HFFc6 (cell line): Measurements from ENCODE around the gene SHFL. TPM values are rescaled to one million over a fixed set of nuclear protein-coding genes. Genes with fewer than 3 reads are reported as not detected.

ENCODE experiments used
- DNase-seq: peaks from one replicate; pipeline ENCODE4 v3.0.0-alpha.2; 2018
- H3K27ac Mint-ChIP-seq: 2 replicates; pipeline ENCODE4 v1.8.0; 2020; ENCODE audit warnings: mild to moderate bottlenecking, mixed read lengths
- H3K27me3 Mint-ChIP-seq: 2 replicates; pipeline ENCODE4 v1.8.0; 2021; ENCODE audit warnings: mild to moderate bottlenecking, moderate library complexity, mixed read lengths; ENCODE audit not compliant: insufficient read depth
- H3K36me3 Mint-ChIP-seq: 2 replicates; pipeline ENCODE4 v1.8.0; 2021; ENCODE audit warnings: low read depth, mixed read lengths
- H3K4me1 Mint-ChIP-seq: 2 replicates; pipeline ENCODE4 v1.8.0; 2020; ENCODE audit warnings: low read depth, mixed read lengths
- H3K4me3 Mint-ChIP-seq: 2 replicates; pipeline ENCODE4 v1.8.0; 2020; ENCODE audit warnings: mild to moderate bottlenecking, moderate library complexity, mixed read lengths
- H3K9me3 Mint-ChIP-seq: 2 replicates; pipeline ENCODE4 v1.8.0; 2020; ENCODE audit warnings: mild to moderate bottlenecking, mixed read lengths
- CTCF ChIP-seq: fragments of 200-600 bp; sonication (generic); IDR thresholded peaks from 2 replicates; pipeline ENCODE4 v1.5.0; 2021; ENCODE audit warnings: antibody characterized with exemption, mild to moderate bottlenecking
- total RNA-seq, 6 experiments: library from RNA; stranded (reverse); fragmentation: NEBNext Ultra II Directional; extraction: Animal tissue kit (Norgen Biotek cat#: 25700); gene quantifications; 2 replicates in 1 of 6; 3 replicates in 5 of 6; pipeline ENCODE4 v1.2.3, GENCODE V29; 2021

The SHFL gene
- total RNA-seq, 6 experiments from 2014 or later = 16.9 to 26.2 (median 21.1) TPM

GRCh38 chr19:10078329-10078728, 7.8 kb upstream of the SHFL start:
- Mint-ChIP-seq H3K4me1 (no peaks in the 10 kb centered on the region), H3K27me3 (peaks cover 24% of the 10 kb centered on the region), H3K36me3 (no peaks in the 10 kb centered on the region), H3K9me3 (peaks cover 4% of the 10 kb centered on the region; the same call in 1 of the 2 replicates), H3K27ac (no peak overlapping the region), H3K4me3 (no peak overlapping the region)
- DNase-seq = no peak
- TF ChIP-seq CTCF = no peak

- no peak for TF ChIP-seq CTCF
These were observed 7.1 kb upstream of the SHFL start for GRCh38 chr19:10079031-10079453.

GRCh38 chr19:10083911-10084310, 2.2 kb upstream of the SHFL start:
- Mint-ChIP-seq H3K4me3 (no peak overlapping the region), H3K4me1 (no peaks in the 10 kb centered on the region), H3K9me3 (no peaks in the 10 kb centered on the region), H3K36me3 (no peaks in the 10 kb centered on the region), H3K27ac (no peak overlapping the region), H3K27me3 (peaks cover 8% of the 10 kb centered on the region)
- no peak for DNase-seq
- no peak for TF ChIP-seq CTCF

More at GRCh38 chr19:10079031-10079453, 7.1 kb upstream of the SHFL start:
- Mint-ChIP-seq H3K9me3 (peaks cover 2% of the 10 kb centered on the region; the same call in 1 of the 2 replicates), H3K27ac (no peak overlapping the region), H3K4me3 (no peak overlapping the region), H3K27me3 (peaks cover 25% of the 10 kb centered on the region), H3K4me1 (no peaks in the 10 kb centered on the region), H3K36me3 (no peaks in the 10 kb centered on the region)
- no peak for DNase-seq

DNA sequence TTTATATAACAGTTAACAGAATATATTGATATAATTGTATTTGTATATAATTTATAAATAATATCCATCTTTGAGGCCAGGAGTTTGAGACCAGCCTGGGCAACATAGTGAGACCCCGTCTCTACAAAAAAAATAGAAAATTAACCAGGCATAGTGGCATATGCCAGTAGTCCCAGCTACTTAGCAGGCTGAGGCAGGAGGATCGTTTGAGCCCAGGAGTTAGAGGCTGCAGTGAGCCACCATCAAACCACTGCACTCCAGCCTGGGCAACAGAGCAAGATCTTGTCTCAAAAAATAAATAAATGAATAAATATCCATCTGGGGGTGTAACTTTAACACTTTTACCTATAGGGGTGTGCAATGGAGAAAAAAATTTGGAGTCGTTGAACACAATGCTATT, 1.3 kb upstream of the SHFL start:
- Mint-ChIP-seq H3K9me3 (no peaks in the 10 kb centered on the region), H3K4me1 (no peaks in the 10 kb centered on the region), H3K27ac (no peak overlapping the region), H3K36me3 (peaks cover under 1% of the 10 kb centered on the region), H3K4me3 (peak overlapping the region; percentile 85; the same call in 1 of the 2 replicates), H3K27me3 (peaks cover 6% of the 10 kb centered on the region)
- no peak for TF ChIP-seq CTCF
- DNase-seq = no peak

GRCh38 chr19:10086591-10087192, 575 bp downstream of the SHFL start:
- H3K9me3 Mint-ChIP-seq = no peaks in the 10 kb centered on the region
- no peak for TF ChIP-seq CTCF
- H3K36me3 Mint-ChIP-seq = peaks cover 7% of the 10 kb centered on the region
- no peaks in the 10 kb centered on the region for H3K4me1 Mint-ChIP-seq
- H3K27me3 Mint-ChIP-seq = peaks cover 4% of the 10 kb centered on the region; the same call in 1 of the 2 replicates
- H3K27ac Mint-ChIP-seq = no peak overlapping the region
- peak overlapping the region; percentile 85 for H3K4me3 Mint-ChIP-seq
- no peak for DNase-seq
